GM19395 (cell line): Measurements from ENCODE around the gene HAUS2.
"Not testable (repeated sequence)": the region's sequence is repeated elsewhere in the genome, so short reads cannot be mapped to it uniquely, and the experiment has no call there.

ENCODE experiments used
- ATAC-seq: cut with Tn5 transposase; IDR thresholded peaks from one replicate; pipeline ENCODE4 v1.9.1; 2021; ENCODE audit warnings: mild to moderate bottlenecking, moderate library complexity; ENCODE audit not compliant: unreplicated experiment

The HAUS2 gene

GRCh38 chr15:42548249-42549031, at the start of gene HAUS2, which contains the start of gene LRRC57:
Gene HAUS2 (plus strand): TSS chr15:42548838. CDS start chr15:42548873, 35 bp downstream.
Gene LRRC57 (minus strand): TSS chr15:42548793. CDS start chr15:42548434, 359 bp downstream.
- ATAC-seq, result peak; percentile 84

- ATAC-seq, result no peak
Measured at GRCh38 chr15:42499858-42500609, 48.6 kb upstream of the HAUS2 start.

GRCh38 chr15:42502477-42502876, 46.2 kb upstream of the HAUS2 start:
- no peak for ATAC-seq

GRCh38 chr15:42503825-42504224, 44.8 kb upstream of the HAUS2 start:
- no peak for ATAC-seq

GRCh38 chr15:42504631-42505030, 44.0 kb upstream of the HAUS2 start:
- ATAC-seq, result peak; percentile 11

- ATAC-seq, result no peak
Measured at GRCh38 chr15:42507514-42507913, 41.1 kb upstream of the HAUS2 start.

GRCh38 chr15:42508263-42508690, 40.4 kb upstream of the HAUS2 start:
- no peak for ATAC-seq

- no peak for ATAC-seq
Measured at GRCh38 chr15:42510258-42511006, 38.2 kb upstream of the HAUS2 start.

GRCh38 chr15:42511007-42511391, 37.6 kb upstream of the HAUS2 start:
- no peak for ATAC-seq

GRCh38 chr15:42523331-42523730, 25.3 kb upstream of the HAUS2 start:
- no peak for ATAC-seq

GRCh38 chr15:42528970-42529369, 19.7 kb upstream of the HAUS2 start:
- no peak for ATAC-seq

GRCh38 chr15:42533246-42533645, 15.4 kb upstream of the HAUS2 start:
- no peak for ATAC-seq

GRCh38 chr15:42544853-42545629, 3.6 kb upstream of the HAUS2 start:
- no peak for ATAC-seq

- ATAC-seq, result peak; percentile 16
Measured at GRCh38 chr15:42547918-42548248, 755 bp upstream of the HAUS2 start.

- peak; percentile 47 for ATAC-seq
Measured at GRCh38 chr15:42549032-42549491, 424 bp downstream of the HAUS2 start.

- no peak for ATAC-seq
Measured at GRCh38 chr15:42549741-42550392, 1.2 kb downstream of the HAUS2 start.

- no peak for ATAC-seq
Measured at GRCh38 chr15:42553554-42553953, 4.9 kb downstream of the HAUS2 start.

- not testable (repeated sequence) for ATAC-seq
Measured at GRCh38 chr15:42556550-42557207, 8.0 kb downstream of the HAUS2 start.

- no peak for ATAC-seq
Measured at GRCh38 chr15:42558739-42559138, 10.1 kb downstream of the HAUS2 start.
